Vagina (tissue), 2 donors: ENCODE results near the gene GADL1.

Experiments used
- CTCF ChIP-seq, 3 experiments: fragments of 450-650 bp in 2 of 3; fragments of 200-600 bp in 1 of 3; sonication (generic) in 1 of 3; IDR thresholded peaks; one replicate each; pipeline ENCODE4 v1.5.1; 2017 to 2019; ENCODE audit warnings: antibody characterized with exemption in 3 of 3, mild to moderate bottlenecking in 2 of 3, moderate library complexity in 2 of 3
- POLR2A ChIP-seq, 2 donors: fragments of 450-650 bp; IDR thresholded peaks; one replicate each; pipeline ENCODE4 v1.6.1; 2017; ENCODE audit warnings: antibody characterized with exemption in 2 of 2, mild to moderate bottlenecking in 2 of 2, moderate library complexity in 2 of 2
- POLR2AphosphoS5 ChIP-seq, 2 donors: sonication (generic); formaldehyde crosslinking; IDR thresholded peaks; one replicate each; pipeline ENCODE4 v1.9.0; 2017; ENCODE audit warnings: antibody characterized with exemption in 2 of 2, mild to moderate bottlenecking in 2 of 2, low read depth in 1 of 2; ENCODE audit not compliant: insufficient read depth in 1 of 2

- TF ChIP-seq POLR2AphosphoS5 (IDR thresholded peaks at IDR 0.05; ENCODE audit: insufficient read depth in 1 of 2, low read depth in 1 of 2) (no peak), CTCF (IDR thresholded peaks at IDR 0.05) (no peak), POLR2A (IDR thresholded peaks at IDR 0.05) (no peak)
These were observed 203.1 kb downstream of the GADL1 start for GRCh38 chr3:30691249-30691880.
